Lower lobe of right lung (tissue), 2 donors: ENCODE results near the gene AGFG1. TPM values are rescaled to one million over a fixed set of nuclear protein-coding genes. Genes with fewer than 3 reads are reported as not detected.

Experiments
- ATAC-seq, 2 donors: fragments of 200-7000 bp; cut with Tn5 transposase; one replicate each; pipeline ENCODE4 v1.9.1; 2020 to 2022; ENCODE audit warnings: mild to moderate bottlenecking in 2 of 2, moderate library complexity in 2 of 2
- DNase-seq: peaks from one replicate; pipeline ENCODE4 v3.0.0-alpha.2; 2020
- H3K27ac ChIP-seq: fragments of 200-600 bp; one replicate; pipeline ENCODE4 v1.8.0; 2022
- H3K27me3 ChIP-seq: fragments of 200-600 bp; one replicate; pipeline ENCODE4 v1.8.0; 2022; ENCODE audit warnings: low read depth
- H3K36me3 ChIP-seq: fragments of 200-600 bp; one replicate; pipeline ENCODE4 v1.8.0; 2022; ENCODE audit warnings: mild to moderate bottlenecking
- H3K4me1 ChIP-seq: fragments of 200-600 bp; one replicate; pipeline ENCODE4 v1.8.0; 2022
- H3K4me3 ChIP-seq: fragments of 200-600 bp; one replicate; pipeline ENCODE4 v1.8.0; 2022; ENCODE audit warnings: mild to moderate bottlenecking
- H3K9me3 ChIP-seq: fragments of 200-600 bp; one replicate; pipeline ENCODE4 v1.8.0; 2022
- CTCF ChIP-seq: fragments of 200-600 bp; IDR thresholded peaks from one replicate; pipeline ENCODE4 v1.8.0; 2022; ENCODE audit warnings: antibody characterized with exemption, mild to moderate bottlenecking
- intact Hi-C: fragments of 100-400 bp; cut with DNase I; formaldehyde crosslinking; loops from one replicate; pipeline ENCODE4 v1.11.0; 2022
- total RNA-seq: library from RNA; stranded (reverse); fragmentation: NEBNext Ultra II Directional; extraction: Animal tissue kit (Norgen Biotek cat#: 25700); gene quantifications from one replicate; pipeline ENCODE4 v1.2.1, GENCODE V29; 2021
- donor health status: DM: no; HTN: yes; CAD: no; lungs with severe emphysema.

The AGFG1 gene
- total RNA-seq, 1 donor from 2014 or later = 100 TPM

DNA sequence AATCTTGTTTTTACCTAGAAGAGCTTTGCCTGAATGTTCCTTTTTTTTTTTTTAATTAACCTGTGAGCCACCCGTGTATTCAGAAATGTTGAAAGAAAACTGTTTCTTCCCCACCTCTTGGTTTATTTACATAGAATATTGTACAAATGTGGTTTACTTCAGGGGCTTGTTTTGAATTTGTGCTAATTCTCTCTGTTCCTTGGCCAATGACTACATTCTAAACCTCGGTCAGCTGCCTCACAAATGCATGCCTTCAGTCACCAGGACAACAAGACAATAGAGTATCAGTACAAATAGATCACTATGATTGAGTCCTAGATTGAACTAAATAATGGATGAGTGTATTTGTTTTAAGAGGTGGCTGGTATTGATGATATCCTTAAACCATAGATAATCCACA lies 36.0 kb downstream of the AGFG1 start:
- intact Hi-C loops = no loop called here
- H3K36me3 ChIP-seq = no peaks in the 10 kb centered on the region
- H3K27me3 ChIP-seq = no peaks in the 10 kb centered on the region
- H3K4me3 ChIP-seq = no peak overlapping the region
- no peak for DNase-seq
- H3K27ac ChIP-seq = no peak overlapping the region
- H3K9me3 ChIP-seq = no peaks in the 10 kb centered on the region
- H3K4me1 ChIP-seq = peaks cover 98% of the 10 kb centered on the region
- no peak for TF ChIP-seq CTCF
- no peak for ATAC-seq

DNA sequence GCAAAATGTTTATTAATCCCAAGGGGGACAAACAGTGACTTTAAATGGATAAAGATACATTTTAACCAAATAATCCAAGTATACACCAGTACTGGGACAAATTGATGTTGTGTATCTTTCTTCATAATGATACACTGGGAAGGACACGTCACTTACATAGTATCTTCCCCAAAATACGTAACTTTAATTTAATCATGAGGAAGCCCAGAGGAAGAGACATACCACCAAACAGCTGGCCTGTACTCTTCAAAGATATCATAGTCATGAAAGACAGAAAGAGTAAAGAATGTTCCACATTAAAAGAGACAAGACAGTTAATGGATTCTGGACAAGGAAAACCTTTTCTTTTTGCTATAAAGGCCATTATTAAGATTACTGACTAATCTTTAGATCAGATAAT lies 37.1 kb downstream of the AGFG1 start:
- TF ChIP-seq CTCF = no peak
- no peak overlapping the region for H3K27ac ChIP-seq
- peaks cover 98% of the 10 kb centered on the region for H3K4me1 ChIP-seq
- H3K27me3 ChIP-seq = no peaks in the 10 kb centered on the region
- DNase-seq (no peak), ATAC-seq (no peak)
- intact Hi-C loops = no loop called here
- no peak overlapping the region for H3K4me3 ChIP-seq
- no peaks in the 10 kb centered on the region for H3K9me3 ChIP-seq
- H3K36me3 ChIP-seq = no peaks in the 10 kb centered on the region

DNA sequence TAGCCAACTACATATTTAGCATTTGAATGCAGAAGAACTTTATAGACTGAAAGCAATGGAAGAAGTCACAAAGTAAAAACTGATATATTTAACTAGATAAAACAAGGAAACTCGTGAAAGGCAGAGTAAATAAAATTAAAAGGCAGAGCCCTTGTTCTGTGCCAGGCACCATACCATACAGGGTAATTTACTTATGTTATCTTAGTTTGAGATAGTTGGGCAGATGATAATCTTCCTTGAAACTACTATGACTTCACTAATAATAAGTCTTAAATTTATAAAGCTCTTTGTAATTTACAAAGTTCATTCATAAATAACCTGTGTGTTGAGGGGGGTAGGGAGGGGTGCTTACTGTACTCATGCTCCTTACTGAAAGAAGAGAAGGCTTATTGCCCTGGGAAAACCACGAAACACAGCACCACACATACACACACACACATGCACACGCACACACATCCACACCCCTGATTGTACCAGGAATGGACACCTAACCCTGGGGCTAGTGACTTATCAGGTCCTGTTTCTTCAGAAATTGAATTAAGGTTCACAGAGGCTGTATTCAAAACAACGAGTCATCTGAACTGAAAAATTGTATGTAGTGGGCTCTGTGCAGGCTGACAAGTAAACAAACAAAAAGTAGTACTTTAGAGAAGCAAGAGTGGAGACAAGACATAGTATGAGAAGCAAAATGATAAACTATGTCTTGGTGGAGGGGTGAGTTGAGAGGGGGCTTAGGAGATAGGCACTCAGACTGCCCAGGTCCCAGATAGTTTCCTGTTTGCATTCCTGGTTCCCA lies 38.1 kb downstream of the AGFG1 start:
- no peak overlapping the region for H3K4me3 ChIP-seq
- H3K27ac ChIP-seq = no peak overlapping the region
- peak; percentile 47 to 68 for ATAC-seq
- intact Hi-C loops = no loop called here
- DNase-seq = no peak
- H3K4me1 ChIP-seq = peaks cover 89% of the 10 kb centered on the region
- H3K9me3 ChIP-seq = no peaks in the 10 kb centered on the region
- no peak for TF ChIP-seq CTCF
- H3K36me3 ChIP-seq = no peaks in the 10 kb centered on the region
- no peaks in the 10 kb centered on the region for H3K27me3 ChIP-seq

- Histone ChIP-seq H3K27ac (no peak overlapping the region), H3K4me1 (peaks cover 85% of the 10 kb centered on the region)
- no peak for ATAC-seq
Observed at GRCh38 chr2:227510620-227510958, 38.6 kb downstream of the AGFG1 start.

GRCh38 chr2:227511239-227511930 lies 39.4 kb downstream of the AGFG1 start:
- intact Hi-C loops = no loop called here
- Histone ChIP-seq H3K27ac (no peak overlapping the region), H3K9me3 (no peaks in the 10 kb centered on the region), H3K36me3 (no peaks in the 10 kb centered on the region), H3K4me1 (peaks cover 85% of the 10 kb centered on the region), H3K4me3 (no peak overlapping the region), H3K27me3 (no peaks in the 10 kb centered on the region)
- no peak for DNase-seq
- ATAC-seq = peak in 1 of 2 donors; percentile 58
- no peak for TF ChIP-seq CTCF

More at GRCh38 chr2:227510620-227510958, 38.6 kb downstream of the AGFG1 start:
- intact Hi-C loops = no loop called here
- no peaks in the 10 kb centered on the region for H3K9me3 ChIP-seq
- DNase-seq = no peak
- H3K36me3 ChIP-seq = no peaks in the 10 kb centered on the region
- TF ChIP-seq CTCF = no peak
- no peaks in the 10 kb centered on the region for H3K27me3 ChIP-seq
- no peak overlapping the region for H3K4me3 ChIP-seq
